K562 (cell line): Measurements from ENCODE around the gene HPSE2. TPM values are rescaled to one million over a fixed set of nuclear protein-coding genes. Genes with fewer than 3 reads are reported as not detected.

ENCODE experiments used
- ATAC-seq: fragments of 200-7000 bp; cut with Tn5 transposase; 3 replicates; pipeline ENCODE4 v1.9.1; 2020; ENCODE audit warnings: moderate library complexity
- BruUV-seq: library from RNA; stranded (reverse); fragments of 400-500 nt; replicated peaks from 2 replicates; lab custom pipeline; 2021; lab: Mats Ljungman, UMichigan
- CTCF ChIA-PET: fragments of 300-600 bp; formaldehyde crosslinking; extraction: SDS; loops from one replicate; lab custom pipeline; 2021; ENCODE audit warnings: low intra/inter-chr PET ratio; lab: Yijun Ruan, JAX
- POLR2A ChIA-PET: fragments of 300-600, 350-650 bp; sonication (Branson Sonifier 250); formaldehyde crosslinking; extraction: SDS; loops from one replicate; lab custom pipeline; 2021; ENCODE audit warnings: antibody characterized with exemption, inconsistent platforms; lab: Yijun Ruan, JAX
- DNase-seq, 4 experiments: peaks; one replicate each; pipeline versions ENCODE4 v3.0.0 to v3.0.0-alpha.2; 2011 to 2018; ENCODE audit warnings: low spot score in 3 of 4, mixed read lengths in 3 of 4; ENCODE audit errors: extremely low read depth in 1 of 4
- FAIRE-seq: peaks from 2 replicates; lab custom pipeline; 2011; peaks lifted over from hg19 to GRCh38; lab: Jason Lieb, UNC
- H2AFZ ChIP-seq: 2 replicates; pipeline ENCODE4 v1.6.0; 2011; ENCODE audit warnings: low read depth, low read length, control low read depth, inconsistent platforms
- H3K27ac ChIP-seq: fragments of 200-600 bp; 3 replicates; pipeline ENCODE4 v1.8.0; 2011; ENCODE audit warnings: low read depth, mild to moderate bottlenecking, control low read depth, inconsistent platforms, low read length, moderate library complexity, mixed read lengths; ENCODE audit errors: extremely low read depth
- H3K27me3 ChIP-seq, 2 experiments: fragments of 300-600 bp in 1 of 2; 2 replicates in 1 of 2; 3 replicates in 1 of 2; pipeline versions ENCODE4 v1.6.0 to v1.8.0; 2011; ENCODE audit warnings: inconsistent platforms in 2 of 2, low read length in 2 of 2, mild to moderate bottlenecking in 1 of 2, mixed read lengths in 1 of 2, moderate library complexity in 1 of 2; ENCODE audit not compliant: control insufficient read depth in 2 of 2, insufficient read depth in 2 of 2
- H3K36me3 ChIP-seq: fragments of 300-600 bp; 3 replicates; pipeline ENCODE4 v1.8.0; 2011; ENCODE audit warnings: mild to moderate bottlenecking, low read length, inconsistent platforms; ENCODE audit not compliant: control insufficient read depth, insufficient read depth
- H3K4me1 ChIP-seq, 2 experiments: fragments of 200-600 bp in 1 of 2; replicated peaks in 1 of 2; 2 replicates in 1 of 2; 3 replicates in 1 of 2; pipeline versions ENCODE4 v1.5.1 to v1.8.0; 2011; ENCODE audit warnings: inconsistent platforms in 2 of 2, low read length in 2 of 2, mild to moderate bottlenecking in 1 of 2, mixed read lengths in 1 of 2, moderate library complexity in 1 of 2; ENCODE audit not compliant: control insufficient read depth in 2 of 2, insufficient read depth in 2 of 2
- H3K4me2 ChIP-seq: 2 replicates; pipeline ENCODE4 v1.6.1; 2011; ENCODE audit warnings: low read length, control low read depth, inconsistent platforms, mixed read lengths; ENCODE audit not compliant: insufficient read depth
- H3K4me3 ChIP-seq: fragments of 200-600 bp; sonication (generic), shearing (Covaris generic); 2 replicates; pipeline ENCODE4 v1.5.1; 2016; ENCODE audit warnings: control low read depth, inconsistent platforms
- H3K79me2 ChIP-seq: fragments of 200-600 bp; 3 replicates; pipeline ENCODE4 v1.8.0; 2011; ENCODE audit warnings: low read length, inconsistent platforms; ENCODE audit not compliant: control insufficient read depth, insufficient read depth
- H3K9ac ChIP-seq, 2 experiments: 2 replicates each; pipeline versions ENCODE4 v1.6.0 to v1.6.1; 2011; ENCODE audit warnings: low read depth in 2 of 2, low read length in 2 of 2, control low read depth in 1 of 2, inconsistent platforms in 1 of 2, mild to moderate bottlenecking in 1 of 2, mixed read lengths in 1 of 2; ENCODE audit not compliant: insufficient read depth in 1 of 2
- H3K9me1 ChIP-seq: one replicate; pipeline ENCODE4 v1.6.0; 2011; ENCODE audit warnings: inconsistent platforms, mild to moderate bottlenecking, low read length, moderate library complexity; ENCODE audit not compliant: control insufficient read depth, insufficient read depth
- H3K9me3 ChIP-seq: replicated peaks from 2 replicates; pipeline ENCODE4 v1.5.1; 2011; ENCODE audit warnings: low read depth, low read length, inconsistent platforms; ENCODE audit not compliant: control insufficient read depth, insufficient read depth
- H4K20me1 ChIP-seq: replicated peaks from 2 replicates; pipeline ENCODE4 v1.6.1; 2011; ENCODE audit warnings: low read length, inconsistent platforms, mixed read lengths; ENCODE audit not compliant: control insufficient read depth, insufficient read depth
- BCLAF1 ChIP-seq, 2 experiments: fragments of 450-650 bp in 1 of 2; IDR thresholded peaks; 2 replicates each; pipeline ENCODE4 v1.6.1; 2011 to 2017; ENCODE audit warnings: low read depth in 2 of 2, antibody characterized with exemption in 1 of 2, borderline replicate concordance in 1 of 2, low read length in 1 of 2, mild to moderate bottlenecking in 1 of 2, mixed read lengths in 1 of 2; ENCODE audit not compliant: control insufficient read depth in 1 of 2
- FOXK2 ChIP-seq, 2 experiments: fragments of 450-650 bp; IDR thresholded peaks in 1 of 2; conservative IDR thresholded peaks in 1 of 2; 2 replicates each; pipeline ENCODE4 v1.6.1; 2016; ENCODE audit warnings: low read depth in 2 of 2, mild to moderate bottlenecking in 1 of 2
- GTF2B ChIP-seq: IDR thresholded peaks from 2 replicates; pipeline ENCODE4 v1.6.1; 2011; ENCODE audit not compliant: insufficient read length; ENCODE audit errors: extremely low read depth
- HDAC8 ChIP-seq: fragments of 450-650 bp; IDR thresholded peaks from 2 replicates; pipeline ENCODE4 v1.6.1; 2016; ENCODE audit warnings: mild to moderate bottlenecking, missing genetic modification characterization, moderate library complexity, missing compliant biosample characterization
- KLF1 ChIP-seq: fragments of 450-650 bp; IDR thresholded peaks from 2 replicates; pipeline ENCODE4 v1.6.1; 2016; ENCODE audit warnings: missing genetic modification characterization, missing compliant biosample characterization
- MYBL2 ChIP-seq, 2 experiments: fragments of 450-650 bp in 1 of 2; sonication (generic) in 1 of 2; formaldehyde crosslinking in 1 of 2; IDR thresholded peaks; 2 replicates each; pipeline versions ENCODE4 v1.6.1 to v1.8.1; 2017 to 2022; ENCODE audit warnings: borderline replicate concordance in 1 of 2, inconsistent platforms in 1 of 2, low read depth in 1 of 2, mild to moderate bottlenecking in 1 of 2, missing genetic modification reagents in 1 of 2, moderate library complexity in 1 of 2
- OTX1 ChIP-seq: fragments of 450-650 bp; formaldehyde crosslinking; IDR thresholded peaks from 2 replicates; pipeline ENCODE4 v1.4.0; 2022; ENCODE audit warnings: mild to moderate bottlenecking
- PATZ1 ChIP-seq: fragments of 250-450 bp; sonication (Bioruptor Pico); IDR thresholded peaks from 2 replicates; pipeline ENCODE4 v1.5.0; 2020; ENCODE audit warnings: mild to moderate bottlenecking, borderline replicate concordance
- RBM15 ChIP-seq: fragments of 200-400 bp; formaldehyde crosslinking; IDR thresholded peaks from 2 replicates; pipeline ENCODE4 v1.6.1; 2018; ENCODE audit warnings: mild to moderate bottlenecking, low read length, moderate library complexity; ENCODE audit not compliant: insufficient read depth
- RNF2 ChIP-seq: sonication (generic); IDR thresholded peaks from 2 replicates; pipeline ENCODE4 v1.6.1; 2016
- TCFL5 ChIP-seq: fragments of 250-450 bp; sonication (Bioruptor Pico); conservative IDR thresholded peaks from 2 replicates; pipeline ENCODE4 v1.6.1; 2021; ENCODE audit warnings: mild to moderate bottlenecking, moderate library complexity, matching md5 sums
- ZBTB34 ChIP-seq: fragments of 250-450 bp; sonication (Bioruptor Pico); IDR thresholded peaks from 2 replicates; pipeline ENCODE4 v1.8.0; 2021; ENCODE audit warnings: mild to moderate bottlenecking, moderate library complexity
- ZNF134 ChIP-seq: fragments of 250-450 bp; sonication (Bioruptor Pico); conservative IDR thresholded peaks from 2 replicates; pipeline ENCODE4 v1.4.0; 2020
- ZNF830 ChIP-seq: fragments of 250-450 bp; sonication (Bioruptor Pico); IDR thresholded peaks from 2 replicates; pipeline ENCODE4 v1.5.0; 2021; ENCODE audit warnings: mild to moderate bottlenecking
- WGBS: fragments of 100-300 bp; shearing (Covaris generic); methylation state at CpG from one replicate; pipeline ENCODE4 v1.1.6; 2016; ENCODE audit warnings: low coverage, mixed read lengths; ENCODE audit not compliant: insufficient coverage; ENCODE audit errors: missing lambda C conversion rate; 5-methylcytosine and 5-hydroxymethylcytosine counted together
- in situ Hi-C: fragments of 300-500 bp; cut with MboI; formaldehyde crosslinking; loops from 4 replicates; pipeline ENCODE4 v1.15.0; 2018; ENCODE audit warnings: inconsistent platforms, mixed read lengths
- intact Hi-C: fragments of 100-400 bp; cut with micrococcal nuclease; formaldehyde crosslinking; loops from 2 replicates; pipeline ENCODE4 v1.14.2; 2022
- polyA plus RNA-seq, 8 experiments: library from polyadenylated mRNA; depleted of rRNA in 4 of 8; stranded (reverse) in 5 of 8; unstranded in 3 of 8; fragments of >200 nt; fragmentation: Nextera tagmentation in 2 of 8; fragmentation: Illumina TruSeq in 1 of 8; extraction: Ambion mirVana in 2 of 8; extraction: Trizol in 1 of 8; gene quantifications; 2 replicates each; pipeline versions ENCODE4 v1.2.1 to v1.2.3, GENCODE V29; 2011 to 2014; ENCODE audit warnings: inconsistent platforms in 1 of 8, missing spikeins in 1 of 8
- total RNA-seq, 7 experiments: library from RNA; depleted of rRNA in 6 of 7; stranded (reverse); fragments of >200 nt in 6 of 7; fragmentation: Illumina TruSeq in 2 of 7; extraction: Trizol in 2 of 7; gene quantifications; 2 replicates each; pipeline versions ENCODE4 v1.2.1 to v1.2.3, GENCODE V29; 2011 to 2021; ENCODE audit warnings: low replicate concordance in 1 of 7

HPSE2 gene
- total and polyA plus RNA-seq, 9 of the 15 experiments (the other 6 are each of a cell fraction or from before 2014, with no cell fraction given) = 0.03 to 0.10 (median 0.04) TPM; not detected in 2

- ChIA-PET POLR2A (no interaction called here), CTCF (no interaction called here)
- H3K79me2 ChIP-seq = no peaks in the 10 kb centered on the region
- H3K27ac ChIP-seq = no peak overlapping the region
- H3K9me3 ChIP-seq = no peaks in the 10 kb centered on the region
- H4K20me1 ChIP-seq = no peaks in the 10 kb centered on the region
- WGBS = 0% methylated on average over 7 of the region's 7 CpGs
- in situ Hi-C loops = no loop called here
- H3K9ac ChIP-seq = no peak overlapping the region
- ATAC-seq (no peak), FAIRE-seq (no peak), DNase-seq (no peak)
- no peaks in the 10 kb centered on the region for H3K36me3 ChIP-seq
- no TSS peak for BruUV-seq
- no peak overlapping the region for H2AFZ ChIP-seq
- H3K4me2 ChIP-seq = no peak overlapping the region
- H3K4me3 ChIP-seq = no peak overlapping the region
- intact Hi-C loops = no loop called here
- no peaks in the 10 kb centered on the region for H3K4me1 ChIP-seq
- no peaks in the 10 kb centered on the region for H3K27me3 ChIP-seq
- no peaks in the 10 kb centered on the region for H3K9me1 ChIP-seq
- no peak for TF ChIP-seq ZBTB34 (CRISPR knock-in tag)
- TF ChIP-seq BCLAF1 (IDR thresholded peaks at IDR 0.05; ENCODE audit: borderline replicate concordance in 1 of 2, control insufficient read depth in 1 of 2, low read depth in 2 of 2, low read length in 1 of 2) = no peak
- no peak for TF ChIP-seq FOXK2 (conservative IDR thresholded peaks at IDR 0.05 in 1 of 2, IDR thresholded peaks at IDR 0.05 in 1 of 2; ENCODE audit: low read depth in 2 of 2)
- no peak for TF ChIP-seq TCFL5 (CRISPR knock-in tag)
- TF ChIP-seq ZNF134 (CRISPR knock-in tag) = no peak
- TF ChIP-seq HDAC8 (tag) = no peak
- no peak for TF ChIP-seq ZNF830 (CRISPR knock-in tag)
- no peak for TF ChIP-seq PATZ1 (CRISPR knock-in tag)
- no peak for TF ChIP-seq RBM15
- TF ChIP-seq RNF2 = no peak
- no peak for TF ChIP-seq OTX1
- TF ChIP-seq MYBL2 (IDR thresholded peaks at IDR 0.05; ENCODE audit: low read depth) = no peak
- TF ChIP-seq MYBL2 (CRISPR knock-in tag; IDR thresholded peaks at IDR 0.05; ENCODE audit: borderline replicate concordance) = no peak
- TF ChIP-seq KLF1 = no peak
- no peak for TF ChIP-seq GTF2B
These were observed 603.0 kb downstream of the HPSE2 start for GRCh38 chr10:98632456-98633150.
